HepG2 (cell line): ENCODE measurements around the gene ATF7IP. TPM values are rescaled to one million over a fixed set of nuclear protein-coding genes. Genes with fewer than 3 reads are reported as not detected.

Experiments used
- CCDC6 ChIP-seq: sonication (generic); formaldehyde crosslinking; IDR thresholded peaks from 2 replicates; pipeline ENCODE4 v1.8.1; 2022; ENCODE audit warnings: mild to moderate bottlenecking, missing genetic modification reagents, moderate library complexity
- EHMT2 ChIP-seq: fragments of 200-600 bp; sonication (generic); IDR thresholded peaks from 2 replicates; pipeline ENCODE4 v1.7.0; 2017; ENCODE audit warnings: antibody characterized with exemption, low read depth, low read length, borderline replicate concordance
- FOXM1 ChIP-seq: sonication (generic); formaldehyde crosslinking; IDR thresholded peaks from 2 replicates; pipeline ENCODE4 v1.5.0; 2020; ENCODE audit warnings: missing genetic modification reagents
- KAT7 ChIP-seq: IDR thresholded peaks from 2 replicates; pipeline ENCODE4 v1.6.1; 2018; ENCODE audit warnings: borderline replicate concordance, missing compliant biosample characterization
- NR2C2 ChIP-seq: sonication (generic); formaldehyde crosslinking; IDR thresholded peaks from 2 replicates; pipeline ENCODE4 v1.4.0; 2020; ENCODE audit warnings: missing genetic modification reagents, mild to moderate bottlenecking, moderate library complexity, borderline replicate concordance
- PITX1 ChIP-seq: sonication (generic); formaldehyde crosslinking; IDR thresholded peaks from 2 replicates; pipeline ENCODE4 v1.5.1; 2020; ENCODE audit warnings: mild to moderate bottlenecking, missing genetic modification reagents
- RCOR2 ChIP-seq: IDR thresholded peaks from 2 replicates; pipeline ENCODE4 v1.6.1; 2016; ENCODE audit warnings: missing biosample characterization, missing genetic modification reagents
- SNAPC2 ChIP-seq: sonication (generic); formaldehyde crosslinking; IDR thresholded peaks from 2 replicates; pipeline ENCODE4 v1.8.1; 2022; ENCODE audit warnings: mild to moderate bottlenecking, missing genetic modification reagents
- SP1 ChIP-seq, 2 experiments: fragments of 450-650 bp in 1 of 2; sonication (generic) in 1 of 2; formaldehyde crosslinking in 1 of 2; IDR thresholded peaks; 2 replicates each; pipeline versions ENCODE4 v1.4.0 to v1.6.1; 2016 to 2020; ENCODE audit warnings: missing genetic modification reagents in 1 of 2
- ZBTB20 ChIP-seq: sonication (generic); formaldehyde crosslinking; IDR thresholded peaks from 2 replicates; pipeline ENCODE4 v1.8.1; 2023; ENCODE audit warnings: missing genetic modification reagents, low read depth, mild to moderate bottlenecking, borderline replicate concordance
- ZBTB21 ChIP-seq: sonication (generic); formaldehyde crosslinking; IDR thresholded peaks from 2 replicates; pipeline ENCODE4 v1.4.0; 2020; ENCODE audit warnings: missing genetic modification reagents
- ZNF280D ChIP-seq: sonication (generic); formaldehyde crosslinking; IDR thresholded peaks from 2 replicates; pipeline ENCODE4 v1.5.1; 2020; ENCODE audit warnings: mild to moderate bottlenecking, missing genetic modification reagents
- ZNF816 ChIP-seq: sonication (generic); formaldehyde crosslinking; IDR thresholded peaks from 2 replicates; pipeline ENCODE4 v1.8.0; 2022; ENCODE audit warnings: missing genetic modification reagents, mild to moderate bottlenecking, borderline replicate concordance
- polyA plus RNA-seq, 8 experiments: library from polyadenylated mRNA; depleted of rRNA in 3 of 8; stranded (reverse) in 7 of 8; unstranded in 1 of 8; fragments of >200 nt; fragmentation: Illumina TruSeq in 4 of 8; extraction: Trizol in 4 of 8; gene quantifications; 2 replicates each; pipeline versions ENCODE4 v1.2.1 to v1.2.3, GENCODE V29; 2011 to 2016; ENCODE audit warnings: low read depth in 4 of 8, missing spikeins in 1 of 8, mixed read lengths in 1 of 8; ENCODE audit not compliant: insufficient read depth in 1 of 8
- total RNA-seq, 5 experiments: library from RNA; depleted of rRNA; stranded (reverse); fragments of >200 nt; fragmentation: Illumina TruSeq; extraction: Trizol; gene quantifications; 2 replicates each; pipeline ENCODE4 v1.2.3, GENCODE V29; 2016; ENCODE audit warnings: low read depth in 1 of 5
- TF ChIP-seq, protein P1 (sequence below): IDR thresholded peaks from 2 replicates; pipeline ENCODE4 v1.4.0; 2020; ENCODE audit warnings: mild to moderate bottlenecking, missing genetic modification reagents
- TF ChIP-seq, protein P2 (sequence below): IDR thresholded peaks from 2 replicates; pipeline ENCODE4 v1.6.1; 2012; ENCODE audit warnings: low read depth, low read length, improper control_type of control experiment

ATF7IP gene
- total and polyA plus RNA-seq, 2 of the 13 experiments (the other 11 are each of a cell fraction or from before 2014, with no cell fraction given), result 1.8 to 11.8 TPM

- TF ChIP-seq ZNF280D (CRISPR knock-in tag) (peak; percentile 52; the same call in 1 of the 2 replicates), SP1 (IDR thresholded peaks at IDR 0.05) (no peak), SP1 (CRISPR knock-in tag; IDR thresholded peaks at IDR 0.05) (peak; percentile 24; the same call in 1 of the 2 replicates), NR2C2 (CRISPR knock-in tag) (peak; percentile 88), ZBTB20 (CRISPR knock-in tag) (0 out of 2 replicates have a peak, but pooled peaks have one; percentile 24), KAT7 (CRISPR knock-in tag) (no peak), ZNF816 (CRISPR knock-in tag) (0 out of 2 replicates have a peak, but pooled peaks have one; percentile 49), EHMT2 (peak; percentile 28; the same call in 1 of the 2 replicates), CCDC6 (CRISPR knock-in tag) (no peak), SNAPC2 (no peak), PITX1 (0 out of 2 replicates have a peak, but pooled peaks have one; percentile 18), ZBTB21 (CRISPR knock-in tag) (no peak; the same call in 1 of the 2 replicates), RCOR2 (CRISPR knock-in tag) (0 out of 2 replicates have a peak, but pooled peaks have one; percentile 36), FOXM1 (CRISPR knock-in tag) (no peak)
- TF ChIP-seq, protein P1, sequence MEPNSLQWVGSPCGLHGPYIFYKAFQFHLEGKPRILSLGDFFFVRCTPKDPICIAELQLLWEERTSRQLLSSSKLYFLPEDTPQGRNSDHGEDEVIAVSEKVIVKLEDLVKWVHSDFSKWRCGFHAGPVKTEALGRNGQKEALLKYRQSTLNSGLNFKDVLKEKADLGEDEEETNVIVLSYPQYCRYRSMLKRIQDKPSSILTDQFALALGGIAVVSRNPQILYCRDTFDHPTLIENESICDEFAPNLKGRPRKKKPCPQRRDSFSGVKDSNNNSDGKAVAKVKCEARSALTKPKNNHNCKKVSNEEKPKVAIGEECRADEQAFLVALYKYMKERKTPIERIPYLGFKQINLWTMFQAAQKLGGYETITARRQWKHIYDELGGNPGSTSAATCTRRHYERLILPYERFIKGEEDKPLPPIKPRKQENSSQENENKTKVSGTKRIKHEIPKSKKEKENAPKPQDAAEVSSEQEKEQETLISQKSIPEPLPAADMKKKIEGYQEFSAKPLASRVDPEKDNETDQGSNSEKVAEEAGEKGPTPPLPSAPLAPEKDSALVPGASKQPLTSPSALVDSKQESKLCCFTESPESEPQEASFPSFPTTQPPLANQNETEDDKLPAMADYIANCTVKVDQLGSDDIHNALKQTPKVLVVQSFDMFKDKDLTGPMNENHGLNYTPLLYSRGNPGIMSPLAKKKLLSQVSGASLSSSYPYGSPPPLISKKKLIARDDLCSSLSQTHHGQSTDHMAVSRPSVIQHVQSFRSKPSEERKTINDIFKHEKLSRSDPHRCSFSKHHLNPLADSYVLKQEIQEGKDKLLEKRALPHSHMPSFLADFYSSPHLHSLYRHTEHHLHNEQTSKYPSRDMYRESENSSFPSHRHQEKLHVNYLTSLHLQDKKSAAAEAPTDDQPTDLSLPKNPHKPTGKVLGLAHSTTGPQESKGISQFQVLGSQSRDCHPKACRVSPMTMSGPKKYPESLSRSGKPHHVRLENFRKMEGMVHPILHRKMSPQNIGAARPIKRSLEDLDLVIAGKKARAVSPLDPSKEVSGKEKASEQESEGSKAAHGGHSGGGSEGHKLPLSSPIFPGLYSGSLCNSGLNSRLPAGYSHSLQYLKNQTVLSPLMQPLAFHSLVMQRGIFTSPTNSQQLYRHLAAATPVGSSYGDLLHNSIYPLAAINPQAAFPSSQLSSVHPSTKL, result 0 out of 2 replicates have a peak, but pooled peaks have one; percentile 30
- TF ChIP-seq, protein P2, sequence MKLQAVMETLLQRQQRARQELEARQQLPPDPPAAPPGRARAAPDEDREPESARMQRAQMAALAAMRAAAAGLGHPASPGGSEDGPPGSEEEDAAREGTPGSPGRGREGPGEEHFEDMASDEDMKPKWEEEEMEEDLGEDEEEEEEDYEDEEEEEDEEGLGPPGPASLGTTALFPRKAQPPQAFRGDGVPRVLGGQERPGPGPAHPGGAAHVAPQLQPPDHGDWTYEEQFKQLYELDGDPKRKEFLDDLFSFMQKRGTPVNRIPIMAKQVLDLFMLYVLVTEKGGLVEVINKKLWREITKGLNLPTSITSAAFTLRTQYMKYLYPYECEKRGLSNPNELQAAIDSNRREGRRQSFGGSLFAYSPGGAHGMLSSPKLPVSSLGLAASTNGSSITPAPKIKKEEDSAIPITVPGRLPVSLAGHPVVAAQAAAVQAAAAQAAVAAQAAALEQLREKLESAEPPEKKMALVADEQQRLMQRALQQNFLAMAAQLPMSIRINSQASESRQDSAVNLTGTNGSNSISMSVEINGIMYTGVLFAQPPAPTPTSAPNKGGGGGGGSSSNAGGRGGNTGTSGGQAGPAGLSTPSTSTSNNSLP, result peak; percentile 93
Measured at GRCh38 chr12:14384783-14385638, 19.5 kb downstream of the ATF7IP start (continued).
